B cell (primary cell): ENCODE results near the gene PDHB. TPM values are rescaled to one million over a fixed set of nuclear protein-coding genes. Genes with fewer than 3 reads are reported as not detected.
"Not testable (repeated sequence)": the region's sequence is repeated elsewhere in the genome, so short reads cannot be mapped to it uniquely, and the experiment has no call there.

Experiments
- ATAC-seq: fragments of 200-7000 bp; cut with Tn5 transposase; one replicate; pipeline ENCODE4 v1.10.0; 2021; ENCODE audit warnings: low read depth, mild to moderate bottlenecking, moderate number of reproducible peaks, moderate library complexity
- CTCF ChIA-PET: fragments of 350-600 bp; sonication (Branson Sonifier 250); formaldehyde crosslinking; loops from one replicate; lab custom pipeline; 2021; ENCODE audit warnings: antibody characterized with exemption, inconsistent platforms; lab: Charles Lee
- POLR2A ChIA-PET: fragments of 350-600 bp; sonication (Branson Sonifier 250); formaldehyde crosslinking; loops from one replicate; lab custom pipeline; 2021; ENCODE audit warnings: antibody characterized with exemption; lab: Charles Lee
- DNase-seq: peaks from one replicate; pipeline ENCODE4 v3.0.0; 2013
- H2AFZ ChIP-seq: 2 replicates; pipeline ENCODE4 v1.6.1; 2012; ENCODE audit warnings: mild to moderate bottlenecking, low read depth, low read length; ENCODE audit not compliant: insufficient read depth, poor library complexity, severe bottlenecking
- H3K27ac ChIP-seq, 2 donors: 1 replicate in 1 of 2; 2 replicates in 1 of 2; pipeline ENCODE4 v1.5.1; 2012 to 2013; ENCODE audit warnings: low read length in 2 of 2, mild to moderate bottlenecking in 2 of 2, moderate library complexity in 1 of 2
- H3K27me3 ChIP-seq, 4 experiments: fragments of 200-600 bp in 1 of 4; sonication (generic) in 1 of 4; replicated peaks in 1 of 4; 1 replicate in 2 of 4; 2 replicates in 2 of 4; pipeline versions ENCODE4 v1.6.1 to v1.7.0; 2013 to 2016; ENCODE audit warnings: low read length in 3 of 4, mild to moderate bottlenecking in 2 of 4, mixed read lengths in 1 of 4, moderate library complexity in 1 of 4; ENCODE audit not compliant: insufficient read depth in 4 of 4, control insufficient read depth in 3 of 4; ENCODE audit errors: control extremely low read depth in 1 of 4
- H3K36me3 ChIP-seq, 2 experiments: replicated peaks in 1 of 2; 1 replicate in 1 of 2; 2 replicates in 1 of 2; pipeline versions ENCODE4 v1.6.1 to v1.7.1; 2013; ENCODE audit warnings: low read length in 1 of 2; ENCODE audit not compliant: insufficient read depth in 2 of 2, control insufficient read depth in 1 of 2; ENCODE audit errors: control extremely low read depth in 1 of 2, extremely low read depth in 1 of 2
- H3K4me1 ChIP-seq, 2 donors: fragments of 200-600 bp in 1 of 2; sonication (generic) in 1 of 2; 1 replicate in 1 of 2; 2 replicates in 1 of 2; pipeline versions ENCODE4 v1.5.1 to v1.6.1; 2013 to 2017; ENCODE audit warnings: low read length in 2 of 2; ENCODE audit not compliant: control insufficient read depth in 2 of 2, insufficient read depth in 2 of 2
- H3K4me2 ChIP-seq: replicated peaks from 2 replicates; pipeline ENCODE3; 2012; ENCODE audit warnings: mild to moderate bottlenecking, low read depth, low read length; ENCODE audit not compliant: poor library complexity, severe bottlenecking
- H3K4me3 ChIP-seq, 5 experiments: fragments of 200-600 bp in 1 of 5; sonication (generic) in 1 of 5; 1 replicate in 3 of 5; 2 replicates in 2 of 5; pipeline versions ENCODE4 v1.5.1 to v1.7.0; 2011 to 2016; ENCODE audit warnings: low read length in 4 of 5, mild to moderate bottlenecking in 4 of 5, low read depth in 2 of 5, control low read depth in 1 of 5, moderate library complexity in 1 of 5; ENCODE audit not compliant: insufficient read depth in 1 of 5; ENCODE audit errors: control extremely low read depth in 1 of 5, extremely low read depth in 1 of 5
- H3K79me2 ChIP-seq: fragments of 200-600 bp; sonication (generic); one replicate; pipeline ENCODE4 v1.6.0; 2016; ENCODE audit warnings: low read length; ENCODE audit not compliant: control insufficient read depth, insufficient read depth
- H3K9ac ChIP-seq: fragments of 200-600 bp; sonication (generic); 2 replicates; pipeline ENCODE4 v1.6.1; 2017; ENCODE audit warnings: mild to moderate bottlenecking, low read length, moderate library complexity
- H3K9me3 ChIP-seq, 3 donors: one replicate each; pipeline versions ENCODE4 v1.6.1 to v1.7.1; 2013; ENCODE audit warnings: low read length in 2 of 3; ENCODE audit not compliant: control insufficient read depth in 2 of 3, insufficient read depth in 1 of 3; ENCODE audit errors: control extremely low read depth in 1 of 3
- H4K20me1 ChIP-seq: 2 replicates; pipeline ENCODE4 v1.6.0; 2012; ENCODE audit warnings: mild to moderate bottlenecking, low read length; ENCODE audit not compliant: insufficient read depth, control insufficient read depth, poor library complexity, severe bottlenecking
- H3K27ac Mint-ChIP-seq: one replicate; pipeline ENCODE4 v1.8.0; 2021; ENCODE audit warnings: mixed read lengths
- H3K27me3 Mint-ChIP-seq: one replicate; pipeline ENCODE4 v1.8.0; 2021; ENCODE audit warnings: mixed read lengths
- H3K4me1 Mint-ChIP-seq: one replicate; pipeline ENCODE4 v1.8.0; 2021; ENCODE audit warnings: mixed read lengths
- H3K4me3 Mint-ChIP-seq: one replicate; pipeline ENCODE4 v1.8.0; 2021; ENCODE audit warnings: mixed read lengths
- H3K9me3 Mint-ChIP-seq: one replicate; pipeline ENCODE4 v1.8.0; 2022; ENCODE audit warnings: mixed read lengths; ENCODE audit not compliant: insufficient read depth
- EZH2 ChIP-seq: IDR thresholded peaks from 2 replicates; pipeline ENCODE4 v1.6.1; 2012; ENCODE audit warnings: borderline replicate concordance, low read depth, mild to moderate bottlenecking, moderate library complexity, low read length; ENCODE audit not compliant: insufficient read depth, poor library complexity, severe bottlenecking
- WGBS: methylation state at CpG from one replicate; pipeline ENCODE4 v1.1.5; 2013; ENCODE audit warnings: missing lambda C conversion rate; ENCODE audit not compliant: insufficient coverage; 5-methylcytosine and 5-hydroxymethylcytosine counted together
- intact Hi-C: fragments of 100-400 bp; cut with micrococcal nuclease; formaldehyde crosslinking; loops from one replicate; pipeline ENCODE4 v1.10.0; 2022
- polyA plus RNA-seq: library from polyadenylated mRNA; depleted of rRNA; stranded (reverse); fragments of >200 nt; gene quantifications from 2 replicates; pipeline ENCODE4 v1.2.3, GENCODE V29; 2012
- total RNA-seq, 2 donors: library from RNA; stranded (reverse); fragments of 120-200 nt in 1 of 2; gene quantifications; 1 replicate in 1 of 2; 2 replicates in 1 of 2; pipeline versions ENCODE4 v1.2.3 to v1.2.4, GENCODE V29; 2013 to 2022
- TF ChIP-seq, protein P1 (sequence below): fragments of 200-600 bp; IDR thresholded peaks from one replicate; pipeline ENCODE4 v1.8.0; 2022; ENCODE audit warnings: antibody characterized with exemption, mild to moderate bottlenecking

Gene PDHB
- total and polyA plus RNA-seq, 2 donors (not counting 1 experiment from before 2014, with no cell fraction given) = 21.7 to 67.2 TPM

DNA sequence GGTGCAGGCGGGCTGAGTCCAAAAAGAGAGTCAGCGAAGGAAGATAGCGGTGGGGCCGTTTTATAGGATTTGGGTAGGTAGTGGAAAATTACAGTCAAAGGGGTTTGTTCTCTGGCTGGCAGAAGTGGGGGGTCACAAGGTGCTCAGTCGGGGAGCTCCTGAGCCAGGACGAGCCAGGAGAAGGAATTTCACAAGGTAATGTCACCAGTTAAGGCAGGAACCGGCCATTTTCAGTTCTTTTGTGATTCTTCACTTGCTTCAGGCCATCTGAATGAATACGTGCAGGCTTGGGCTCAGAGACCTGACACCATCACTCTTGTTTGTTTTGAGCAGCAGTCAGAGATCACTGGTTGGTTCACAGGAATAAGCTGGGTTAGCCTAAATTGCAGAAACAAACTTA is 3.6 kb upstream of the PDHB start:
- H3K9ac ChIP-seq, H3K4me3 Mint-ChIP-seq, H3K9me3 ChIP-seq, H3K4me3 ChIP-seq, H3K27ac Mint-ChIP-seq, H4K20me1 ChIP-seq, H2AFZ ChIP-seq, H3K27me3 Mint-ChIP-seq, H3K36me3 ChIP-seq, ATAC-seq, H3K9me3 Mint-ChIP-seq, H3K27ac ChIP-seq, H3K4me2 ChIP-seq, intact Hi-C loops, DNase-seq, POLR2A ChIA-PET, H3K27me3 ChIP-seq: not testable (repeated sequence)
- H3K4me1 ChIP-seq = peaks cover 9 to 15% of the 10 kb centered on the region in 2 donors
- peaks cover 18% of the 10 kb centered on the region for H3K4me1 Mint-ChIP-seq
- CTCF ChIA-PET = interaction anchor here (1.1 to 1.4 kb wide), 3 partner anchors 22 to 55 kb away, joined by 3 read pairs; partner anchors contain the start of gene KCTD6
- peaks cover 13% of the 10 kb centered on the region for H3K79me2 ChIP-seq
- WGBS = 89% methylated on average over 8 of the region's 8 CpGs

DNA sequence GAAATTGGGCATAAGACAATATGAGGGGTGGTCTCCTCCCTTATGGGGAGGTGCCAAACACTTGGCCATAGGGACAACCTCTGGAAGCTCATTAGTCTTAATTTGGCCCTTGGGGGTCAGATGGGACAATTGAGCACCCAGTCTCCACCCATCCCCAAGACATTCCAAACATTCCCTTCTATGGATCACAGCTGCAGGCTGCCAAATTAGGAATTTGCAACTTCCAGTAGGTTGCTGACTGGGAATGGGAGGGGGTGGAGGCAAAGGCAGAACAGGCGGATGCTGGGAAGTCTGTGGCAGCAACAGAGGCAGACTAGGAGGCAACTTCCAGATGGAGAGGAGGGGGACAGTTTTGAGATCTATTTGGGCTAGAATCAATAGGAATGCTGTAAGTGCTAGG is 1.4 kb upstream of the PDHB start:
- H3K79me2 ChIP-seq = peaks cover 27% of the 10 kb centered on the region
- peaks cover 25% of the 10 kb centered on the region for H3K4me1 Mint-ChIP-seq
- H3K9ac ChIP-seq = no peak overlapping the region
- ChIA-PET POLR2A (no interaction called here), CTCF (interaction anchor here (1.2 to 4.2 kb wide), 3 partner anchors 16 to 128 kb away, joined by 3 to 18 read pairs (median 3); partner anchors contain the start of genes HTD2, KCTD6 and RPP14)
- H3K4me3 Mint-ChIP-seq = peak overlapping the region; percentile 97
- H3K27ac ChIP-seq = no peak overlapping the region
- H2AFZ ChIP-seq = no peak overlapping the region
- no peaks in the 10 kb centered on the region for H3K27me3 ChIP-seq
- H3K4me1 ChIP-seq = peaks cover 9 to 19% of the 10 kb centered on the region in 2 donors
- 100% methylated on average over 1 of the region's 1 CpG for WGBS
- no peaks in the 10 kb centered on the region for H3K27me3 Mint-ChIP-seq
- ATAC-seq (no peak), DNase-seq (no peak)
- no peak overlapping the region for H3K4me2 ChIP-seq
- no peak overlapping the region for H3K27ac Mint-ChIP-seq
- intact Hi-C loops = loop anchor here (1.0 to 5.0 kb wide), 3 partner anchors 97 to 198 kb away; partner anchors contain the start of gene ABHD6
- H3K9me3 ChIP-seq = no peaks in the 10 kb centered on the region
- H3K36me3 ChIP-seq = peaks cover 0 to 22% of the 10 kb centered on the region in 2 experiments
- no peaks in the 10 kb centered on the region for H3K9me3 Mint-ChIP-seq
- H4K20me1 ChIP-seq = peaks cover 8% of the 10 kb centered on the region
- H3K4me3 ChIP-seq = no peak overlapping the region
- no peak for TF ChIP-seq EZH2
- TF ChIP-seq, protein P1, sequence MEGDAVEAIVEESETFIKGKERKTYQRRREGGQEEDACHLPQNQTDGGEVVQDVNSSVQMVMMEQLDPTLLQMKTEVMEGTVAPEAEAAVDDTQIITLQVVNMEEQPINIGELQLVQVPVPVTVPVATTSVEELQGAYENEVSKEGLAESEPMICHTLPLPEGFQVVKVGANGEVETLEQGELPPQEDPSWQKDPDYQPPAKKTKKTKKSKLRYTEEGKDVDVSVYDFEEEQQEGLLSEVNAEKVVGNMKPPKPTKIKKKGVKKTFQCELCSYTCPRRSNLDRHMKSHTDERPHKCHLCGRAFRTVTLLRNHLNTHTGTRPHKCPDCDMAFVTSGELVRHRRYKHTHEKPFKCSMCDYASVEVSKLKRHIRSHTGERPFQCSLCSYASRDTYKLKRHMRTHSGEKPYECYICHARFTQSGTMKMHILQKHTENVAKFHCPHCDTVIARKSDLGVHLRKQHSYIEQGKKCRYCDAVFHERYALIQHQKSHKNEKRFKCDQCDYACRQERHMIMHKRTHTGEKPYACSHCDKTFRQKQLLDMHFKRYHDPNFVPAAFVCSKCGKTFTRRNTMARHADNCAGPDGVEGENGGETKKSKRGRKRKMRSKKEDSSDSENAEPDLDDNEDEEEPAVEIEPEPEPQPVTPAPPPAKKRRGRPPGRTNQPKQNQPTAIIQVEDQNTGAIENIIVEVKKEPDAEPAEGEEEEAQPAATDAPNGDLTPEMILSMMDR = no peak
